HCT116 (cell line): ENCODE data around the gene TMEM186. TPM values are rescaled to one million over a fixed set of nuclear protein-coding genes. Genes with fewer than 3 reads are reported as not detected.

Source experiments
- ATAC-seq: fragments of 200-7000 bp; cut with Tn5 transposase; 2 replicates; pipeline ENCODE4 v1.9.1; 2020; ENCODE audit warnings: mild to moderate bottlenecking, moderate library complexity
- BruUV-seq: library from RNA; stranded (reverse); fragments of 400-500 nt; replicated peaks from 2 replicates; lab custom pipeline; 2021; lab: Mats Ljungman, UMichigan
- CTCF ChIA-PET: fragments of 300-600 bp; sonication (Branson Sonifier 250); formaldehyde crosslinking; loops from one replicate; lab custom pipeline; 2021; ENCODE audit warnings: antibody characterized with exemption; lab: Charles Lee
- POLR2A ChIA-PET: fragments of 300-600, 350-600 bp; sonication (Branson Sonifier 250); formaldehyde crosslinking; loops from one replicate; lab custom pipeline; 2021; ENCODE audit warnings: antibody characterized with exemption; lab: Charles Lee
- RAD21 ChIA-PET, 2 experiments: fragments of 300-600 bp; sonication (Branson Sonifier 250); formaldehyde crosslinking; loops; one replicate each; lab custom pipeline; 2023; ENCODE audit warnings: low total read pairs in 2 of 2; ENCODE audit not compliant: uncharacterized antibody in 2 of 2, unreplicated experiment in 2 of 2, low non-redundant PET in 1 of 2; lab: Charles Lee
- DNase-seq: peaks from one replicate; pipeline ENCODE4 v3.0.0-alpha.2; 2010; ENCODE audit warnings: low read depth, low spot score
- H2AFZ ChIP-seq: fragments of 200-600 bp; shearing (Covaris generic), sonication (generic); 2 replicates; pipeline ENCODE4 v1.6.1; 2017; ENCODE audit warnings: low read depth, mixed run types, mixed read lengths, antibody characterized with exemption, low read length; ENCODE audit not compliant: poor library complexity, severe bottlenecking
- H3K27ac ChIP-seq: 2 replicates; pipeline ENCODE4 v1.5.1; 2012; ENCODE audit warnings: low read depth, low read length
- H3K27me3 ChIP-seq: fragments of 200-600 bp; sonication (generic); 2 replicates; pipeline ENCODE4 v1.6.1; 2016; ENCODE audit warnings: mixed run types, low read length, mixed read lengths; ENCODE audit not compliant: insufficient read depth
- H3K36me3 ChIP-seq, 2 experiments: fragments of 200-500 bp in 1 of 2; fragments of 200-600 bp in 1 of 2; sonication (Bioruptor generic) in 1 of 2; sonication (generic) in 1 of 2; 2 replicates each; pipeline versions ENCODE4 v1.5.1 to v1.6.1; 2014 to 2016; ENCODE audit warnings: low read length in 2 of 2, inconsistent platforms in 1 of 2, mixed read lengths in 1 of 2, mixed run types in 1 of 2; ENCODE audit not compliant: insufficient read depth in 2 of 2, control insufficient read depth in 1 of 2
- H3K4me1 ChIP-seq, 2 experiments: fragments of 200-600 bp in 1 of 2; sonication (generic) in 1 of 2; 2 replicates each; pipeline versions ENCODE4 v1.5.1 to v1.6.1; 2012 to 2017; ENCODE audit warnings: low read length in 2 of 2, inconsistent platforms in 1 of 2, mild to moderate bottlenecking in 1 of 2, mixed read lengths in 1 of 2, mixed run types in 1 of 2, moderate library complexity in 1 of 2; ENCODE audit not compliant: insufficient read depth in 2 of 2, control insufficient read depth in 1 of 2
- H3K4me2 ChIP-seq: fragments of 200-600 bp; sonication (generic); 2 replicates; pipeline ENCODE4 v1.6.1; 2017; ENCODE audit warnings: mixed run types, low read length, mixed read lengths
- H3K4me3 ChIP-seq, 2 experiments: fragments of 200-600 bp in 1 of 2; sonication (generic) in 1 of 2; replicated peaks in 1 of 2; 2 replicates each; pipeline ENCODE4 v1.5.1; 2011 to 2016; ENCODE audit warnings: low read length in 2 of 2, control low read depth in 1 of 2, low read depth in 1 of 2, mild to moderate bottlenecking in 1 of 2, mixed read lengths in 1 of 2, mixed run types in 1 of 2
- H3K79me2 ChIP-seq: fragments of 200-600 bp; sonication (generic); 2 replicates; pipeline ENCODE4 v1.6.1; 2017; ENCODE audit warnings: mild to moderate bottlenecking, mixed run types, low read length, moderate library complexity, mixed read lengths; ENCODE audit not compliant: insufficient read depth
- H3K9ac ChIP-seq: fragments of 200-600 bp; sonication (generic); 2 replicates; pipeline ENCODE4 v1.6.1; 2016; ENCODE audit warnings: low read length, mixed read lengths
- H3K9me2 ChIP-seq: fragments of 200-600 bp; sonication (generic), shearing (Covaris generic); 2 replicates; pipeline ENCODE4 v1.6.1; 2017; ENCODE audit warnings: mixed run types, mild to moderate bottlenecking, moderate library complexity; ENCODE audit not compliant: insufficient read depth
- H3K9me3 ChIP-seq, 2 experiments: fragments of 200-500 bp in 1 of 2; fragments of 200-600 bp in 1 of 2; sonication (Bioruptor generic) in 1 of 2; sonication (generic) in 1 of 2; 2 replicates each; pipeline ENCODE4 v1.6.1; 2014 to 2017; ENCODE audit warnings: low read length in 2 of 2, mixed read lengths in 2 of 2, inconsistent platforms in 1 of 2, low read depth in 1 of 2, mild to moderate bottlenecking in 1 of 2, mixed run types in 1 of 2, moderate library complexity in 1 of 2; ENCODE audit not compliant: control insufficient read depth in 1 of 2, insufficient read depth in 1 of 2
- H4K20me1 ChIP-seq: fragments of 200-600 bp; sonication (generic), shearing (Covaris generic); 2 replicates; pipeline ENCODE4 v1.6.1; 2017; ENCODE audit warnings: mixed run types, mild to moderate bottlenecking, moderate library complexity; ENCODE audit not compliant: insufficient read depth
- CBX3 ChIP-seq: IDR thresholded peaks from 2 replicates; pipeline ENCODE4 v1.6.1; 2012; ENCODE audit warnings: low read depth
- ELF1 ChIP-seq: IDR thresholded peaks from 2 replicates; pipeline ENCODE4 v1.6.1; 2012; ENCODE audit warnings: low read depth, borderline replicate concordance
- POLR2A ChIP-seq: IDR thresholded peaks from 2 replicates; pipeline ENCODE4 v1.7.0; 2011; ENCODE audit warnings: borderline replicate concordance; ENCODE audit not compliant: insufficient read depth, insufficient read length; ENCODE audit errors: extremely low read depth
- SIN3A ChIP-seq: IDR thresholded peaks from 2 replicates; pipeline ENCODE4 v1.6.1; 2012; ENCODE audit warnings: low read depth
- YY1 ChIP-seq: IDR thresholded peaks from 2 replicates; pipeline ENCODE4 v1.6.1; 2011; ENCODE audit warnings: low read length, low read depth, moderate library complexity, mild to moderate bottlenecking; ENCODE audit not compliant: insufficient replicate concordance; ENCODE audit errors: extremely low read depth
- ZNF274 ChIP-seq: fragments of 200-500 bp; sonication (Bioruptor generic); IDR thresholded peaks from 2 replicates; pipeline ENCODE4 v1.6.1; 2014; ENCODE audit warnings: mild to moderate bottlenecking, low read depth, low read length, inconsistent platforms
- intact Hi-C: fragments of 100-400 bp; cut with micrococcal nuclease; formaldehyde crosslinking; loops from 2 replicates; pipeline ENCODE4 v1.10.0; 2022
- total RNA-seq: library from RNA; stranded (reverse); gene quantifications from one replicate; pipeline ENCODE4 v1.2.1, GENCODE V29; 2021; ENCODE audit not compliant: unreplicated experiment

TMEM186 gene
- total RNA-seq, 1 experiment from 2014 or later, result 14.0 TPM

DNA sequence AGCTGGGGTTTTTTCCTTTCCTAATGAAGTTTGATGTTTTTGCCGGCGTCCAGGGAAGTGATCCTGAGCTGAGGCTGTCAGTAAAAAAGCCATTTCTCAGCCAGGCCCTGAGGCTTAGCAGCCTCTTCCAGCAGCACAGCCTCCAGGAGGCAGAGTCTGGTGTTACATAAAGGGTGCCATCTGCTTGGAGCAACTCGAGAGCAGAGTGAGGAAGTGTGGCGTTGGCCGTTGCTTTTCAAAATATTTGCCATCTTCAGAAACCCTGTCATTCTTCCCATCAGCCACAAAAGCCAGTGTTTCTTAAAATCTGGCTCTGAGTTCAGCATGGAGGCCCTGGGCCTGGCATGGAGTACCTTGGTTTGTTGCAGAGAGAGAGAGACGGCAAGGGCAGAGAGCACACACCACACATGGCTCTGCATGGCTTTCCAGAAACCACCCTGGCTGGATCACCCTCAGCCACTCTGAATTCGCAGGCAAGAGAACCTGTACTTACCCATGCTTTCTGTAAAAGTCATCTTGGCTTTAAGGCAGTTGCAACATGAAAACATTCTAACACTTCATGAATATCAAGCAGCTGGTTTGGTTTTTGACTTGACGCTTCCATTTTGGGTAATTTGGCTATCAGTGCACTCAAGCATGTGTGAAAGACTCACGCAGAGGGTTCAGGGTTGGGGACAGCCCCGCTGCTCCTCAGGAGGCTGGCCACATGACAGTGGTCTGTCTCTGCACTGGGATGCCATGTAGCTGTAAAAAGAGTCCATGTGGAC is 21.2 kb upstream of the TMEM186 start:
- H3K4me1 ChIP-seq, result no peaks in the 10 kb centered on the region
- peaks cover 40 to 73% of the 10 kb centered on the region in 2 experiments for H3K36me3 ChIP-seq
- H3K27me3 ChIP-seq, result no peaks in the 10 kb centered on the region
- no TSS peak for BruUV-seq
- RAD21 ChIA-PET, result no interaction called here
- no peak overlapping the region for H3K4me3 ChIP-seq
- CTCF ChIA-PET, result no interaction called here
- H3K9me2 ChIP-seq, result no peaks in the 10 kb centered on the region
- intact Hi-C loops, result no loop called here
- peaks cover 70% of the 10 kb centered on the region for H3K79me2 ChIP-seq
- H3K4me2 ChIP-seq, result no peak overlapping the region
- H3K9me3 ChIP-seq, result no peaks in the 10 kb centered on the region
- peaks cover 5% of the 10 kb centered on the region; the same call in 1 of the 2 replicates for H4K20me1 ChIP-seq
- ATAC-seq (no peak), DNase-seq (no peak)
- POLR2A ChIA-PET, result no interaction called here
- TF ChIP-seq CBX3 (no peak), YY1 (no peak), ZNF274 (no peak)
- TF ChIP-seq, all 23 proteins: peak for 0
- Histone ChIP-seq H3K27ac (no peak overlapping the region), H2AFZ (no peak overlapping the region), H3K9ac (no peak overlapping the region)

- Histone ChIP-seq H3K9ac (no peak overlapping the region), H3K79me2 (peaks cover 65% of the 10 kb centered on the region), H3K27ac (no peak overlapping the region), H3K9me2 (no peaks in the 10 kb centered on the region), H3K4me1 (no peaks in the 10 kb centered on the region), H3K9me3 (no peaks in the 10 kb centered on the region), H3K4me2 (no peak overlapping the region), H3K4me3 (no peak overlapping the region), H3K27me3 (no peaks in the 10 kb centered on the region), H2AFZ (no peak overlapping the region), H3K36me3 (peaks cover 47 to 81% of the 10 kb centered on the region in 2 experiments), H4K20me1 (no peaks in the 10 kb centered on the region)
- intact Hi-C loops, result no loop called here
- no TSS peak for BruUV-seq
- ATAC-seq (no peak), DNase-seq (no peak)
- CTCF ChIA-PET, result no interaction called here
- POLR2A ChIA-PET, result no interaction called here
- RAD21 ChIA-PET, result no interaction called here
- TF ChIP-seq POLR2A, result no peak
- no peak for TF ChIP-seq SIN3A
- TF ChIP-seq ELF1, result no peak
These were observed 19.7 kb upstream of the TMEM186 start for GRCh38 chr16:8816967-8817655.
